ENCODE measurements around the gene ARHGAP24.
"Not testable (repeated sequence)": the region's sequence is repeated elsewhere in the genome, so short reads cannot be mapped to it uniquely, and the experiment has no call there.

ARHGAP24 gene

GRCh38 chr4:85895755-85896154, 420.8 kb downstream of the ARHGAP24 start:
- no peak for TF ChIP-seq CTCF (IDR thresholded peaks at IDR 0.05; ENCODE audit: borderline replicate concordance, insufficient read depth, low read depth, low read length)
- no peak overlapping the region for H3K4me3 ChIP-seq (ENCODE audit: low read depth, low read length)

GRCh38 chr4:85898231-85898630, 423.3 kb downstream of the ARHGAP24 start:
- no peak for TF ChIP-seq CTCF (IDR thresholded peaks at IDR 0.05; ENCODE audit: borderline replicate concordance, insufficient read depth, low read depth, low read length)
- H3K4me3 ChIP-seq (ENCODE audit: low read depth, low read length) = no peak overlapping the region

DNA sequence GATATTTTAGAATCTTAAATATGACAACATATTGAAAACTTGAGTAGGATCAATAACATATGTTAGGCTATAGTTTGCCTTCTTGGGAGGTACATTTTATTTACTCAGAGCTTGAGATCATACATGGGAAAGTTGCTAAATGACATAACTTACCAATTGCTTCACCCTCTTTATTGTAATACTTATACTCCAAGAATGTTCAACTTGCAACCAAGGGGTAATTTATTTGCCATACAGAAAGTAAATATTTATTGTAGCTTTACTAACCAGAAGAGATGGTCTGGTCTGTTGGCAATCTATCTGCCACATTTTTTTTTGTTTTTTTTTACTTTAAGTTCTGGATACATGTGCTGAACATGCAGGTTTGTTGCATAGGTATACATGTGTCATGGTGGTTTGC, 426.6 kb downstream of the ARHGAP24 start:
- no peak for TF ChIP-seq CTCF (IDR thresholded peaks at IDR 0.05; ENCODE audit: borderline replicate concordance, insufficient read depth, low read depth, low read length)
- no peak overlapping the region for H3K4me3 ChIP-seq (ENCODE audit: low read depth, low read length)

GRCh38 chr4:85902647-85903046, 427.7 kb downstream of the ARHGAP24 start:
- not testable (repeated sequence) for H3K4me3 ChIP-seq (ENCODE audit: low read depth, low read length)

GRCh38 chr4:85905761-85906160, 430.8 kb downstream of the ARHGAP24 start:
- no peak for TF ChIP-seq CTCF (IDR thresholded peaks at IDR 0.05; ENCODE audit: borderline replicate concordance, insufficient read depth, low read depth, low read length)
- H3K4me3 ChIP-seq (ENCODE audit: low read depth, low read length) = no peak overlapping the region

- no peak for TF ChIP-seq CTCF (IDR thresholded peaks at IDR 0.05; ENCODE audit: borderline replicate concordance, insufficient read depth, low read depth, low read length)
- H3K4me3 ChIP-seq (ENCODE audit: low read depth, low read length) = no peak overlapping the region
Measured at GRCh38 chr4:85907001-85907400, 432.1 kb downstream of the ARHGAP24 start.

GRCh38 chr4:85909851-85910250, 434.9 kb downstream of the ARHGAP24 start:
- no peak for TF ChIP-seq CTCF (IDR thresholded peaks at IDR 0.05; ENCODE audit: borderline replicate concordance, insufficient read depth, low read depth, low read length)
- no peak overlapping the region for H3K4me3 ChIP-seq (ENCODE audit: low read depth, low read length)

- TF ChIP-seq CTCF (IDR thresholded peaks at IDR 0.05; ENCODE audit: borderline replicate concordance, insufficient read depth, low read depth, low read length) = no peak
- no peak overlapping the region for H3K4me3 ChIP-seq (ENCODE audit: low read depth, low read length)
Measured at GRCh38 chr4:85910985-85911384, 436.0 kb downstream of the ARHGAP24 start.
